T-helper 17 cell (primary cell): ENCODE data around the gene CSF1. TPM values are rescaled to one million over a fixed set of nuclear protein-coding genes. Genes with fewer than 3 reads are reported as not detected.

Experiments used
- total RNA-seq, 4 donors: library from RNA in 2 of 4; stranded (reverse) in 2 of 4; gene quantifications; one replicate each; pipeline ENCODE4 v1.2.3 and lab custom pipeline; 2022 to 2026

CSF1 gene
- total RNA-seq, 2 donors from 2014 or later: 15.4 to 20.3 TPM

Other genes with a start within 250 kb of the CSF1 start
- 100 to 1,000 TPM in 1 of 2 donors, 10 to 100 TPM in 1; 44.0 to 117 TPM for gene GSTM2, start 242.8 kb upstream of the CSF1 start, total RNA-seq
- 10 to 100 TPM in 1 of 2 donors, not detected in 1; 34.5 TPM for gene GSTM1, start 223.0 kb upstream of the CSF1 start, total RNA-seq
- under 1 TPM in 1 of 2 donors, not detected in 1; 0.60 TPM for gene GSTM5, start 198.6 kb upstream of the CSF1 start, total RNA-seq
- gene GSTM3, start 169.8 kb upstream of the CSF1 start, total RNA-seq: 1 to 10 TPM; 5.6 to 7.8 TPM
- gene EPS8L3, start 146.9 kb upstream of the CSF1 start, total RNA-seq: not detected
- 10 to 100 TPM; 16.5 to 21.3 TPM for gene AHCYL1, start 73.9 kb downstream of the CSF1 start, total RNA-seq
- 10 to 100 TPM; 70.1 to 86.8 TPM for gene STRIP1, start 123.8 kb downstream of the CSF1 start, total RNA-seq
- not detected for gene ALX3, start 159.8 kb downstream of the CSF1 start, total RNA-seq
- not detected for gene UBL4B, start 201.6 kb downstream of the CSF1 start, total RNA-seq
- not detected for gene SLC6A17, start 239.6 kb downstream of the CSF1 start, total RNA-seq